ENCODE measurements around the gene BTNL9.

GRCh38 chr5:181001947-181002346 lies 38.1 kb upstream of the BTNL9 start:
- TF ChIP-seq CTCF (IDR thresholded peaks at IDR 0.05; ENCODE audit: low read depth, low read length): no peak
- no peak for TF ChIP-seq EZH2phosphoT487 (IDR thresholded peaks at IDR 0.05; ENCODE audit: low read depth)

All from OCI-LY3 (cell line).